IMR-90 (cell line): ENCODE data around the gene ALKAL2. TPM values are rescaled to one million over a fixed set of nuclear protein-coding genes. Genes with fewer than 3 reads are reported as not detected.

Experiments
- ATAC-seq: fragments of 200-7000 bp; cut with Tn5 transposase; 2 replicates; pipeline ENCODE4 v1.9.1; 2020; ENCODE audit warnings: low read depth, mild to moderate bottlenecking, moderate library complexity
- BruUV-seq: library from RNA; stranded (reverse); fragments of 400-500 nt; replicated peaks from 2 replicates; lab custom pipeline; 2021; lab: Mats Ljungman, UMichigan
- CTCF ChIA-PET: fragments of 300-600 bp; formaldehyde crosslinking; extraction: SDS; loops from one replicate; lab custom pipeline; 2021; ENCODE audit warnings: antibody characterized with exemption; lab: Yijun Ruan, JAX
- POLR2A ChIA-PET: fragments of 300-600 bp; sonication (Branson Sonifier 250); formaldehyde crosslinking; loops from one replicate; lab custom pipeline; 2022; ENCODE audit warnings: antibody characterized with exemption; ENCODE audit not compliant: unreplicated experiment; lab: Charles Lee
- DNase-seq: peaks from one replicate; pipeline ENCODE4 v3.0.0; 2013
- H2AFZ ChIP-seq: replicated peaks from 2 replicates; pipeline ENCODE3; 2013; ENCODE audit warnings: low read length, mild to moderate bottlenecking; ENCODE audit not compliant: poor library complexity
- H2AK5ac ChIP-seq: 2 replicates; pipeline ENCODE4 v1.6.1; 2013; ENCODE audit warnings: low read depth, low read length, inconsistent platforms
- H2AK9ac ChIP-seq: replicated peaks from 2 replicates; pipeline ENCODE3; 2013; ENCODE audit warnings: mild to moderate bottlenecking, low read depth, low read length, moderate library complexity; ENCODE audit not compliant: poor library complexity
- H2BK120ac ChIP-seq: 2 replicates; pipeline ENCODE4 v1.6.1; 2013; ENCODE audit warnings: low read depth, low read length, inconsistent platforms
- H2BK15ac ChIP-seq: 3 replicates; pipeline ENCODE4 v1.6.1; 2013; ENCODE audit warnings: low read depth, low read length, inconsistent platforms
- H2BK20ac ChIP-seq: 2 replicates; pipeline ENCODE4 v1.6.1; 2013; ENCODE audit warnings: low read depth, mild to moderate bottlenecking, inconsistent platforms, low read length, moderate library complexity
- H2BK5ac ChIP-seq: 2 replicates; pipeline ENCODE4 v1.6.1; 2013; ENCODE audit warnings: mild to moderate bottlenecking, low read depth, low read length, inconsistent platforms; ENCODE audit not compliant: poor library complexity, severe bottlenecking
- H3K14ac ChIP-seq: replicated peaks from 2 replicates; pipeline ENCODE4 v1.6.1; 2013; ENCODE audit warnings: low read depth, low read length, inconsistent platforms
- H3K18ac ChIP-seq: 2 replicates; pipeline ENCODE4 v1.6.1; 2013; ENCODE audit warnings: low read depth, low read length, control low read depth
- H3K23ac ChIP-seq: 2 replicates; pipeline ENCODE4 v1.6.1; 2013; ENCODE audit warnings: low read depth, low read length, inconsistent platforms
- H3K27ac ChIP-seq: 2 replicates; pipeline ENCODE4 v1.5.1; 2013; ENCODE audit warnings: mild to moderate bottlenecking, control low read depth, low read length; ENCODE audit not compliant: insufficient read depth
- H3K27me3 ChIP-seq: 2 replicates; pipeline ENCODE4 v1.6.1; 2013; ENCODE audit warnings: low read length; ENCODE audit not compliant: control insufficient read depth, insufficient read depth
- H3K36me3 ChIP-seq: 2 replicates; pipeline ENCODE4 v1.6.1; 2013; ENCODE audit warnings: low read length, mixed read lengths; ENCODE audit not compliant: control insufficient read depth, insufficient read depth
- H3K4ac ChIP-seq: 2 replicates; pipeline ENCODE4 v1.6.1; 2013; ENCODE audit warnings: low read depth, low read length, inconsistent platforms
- H3K4me1 ChIP-seq: 2 replicates; pipeline ENCODE4 v1.6.1; 2013; ENCODE audit warnings: low read length, mixed read lengths; ENCODE audit not compliant: control insufficient read depth, insufficient read depth
- H3K4me2 ChIP-seq: 2 replicates; pipeline ENCODE4 v1.6.1; 2013; ENCODE audit warnings: low read depth, mild to moderate bottlenecking, control low read depth, low read length, moderate library complexity
- H3K4me3 ChIP-seq: 2 replicates; pipeline ENCODE4 v1.5.1; 2013; ENCODE audit warnings: low read depth, mild to moderate bottlenecking, control low read depth, low read length, moderate library complexity; ENCODE audit not compliant: insufficient read depth
- H3K56ac ChIP-seq: 2 replicates; pipeline ENCODE4 v1.6.1; 2013; ENCODE audit warnings: low read length, inconsistent platforms; ENCODE audit not compliant: insufficient read depth; ENCODE audit errors: extremely low read depth
- H3K79me1 ChIP-seq, 2 experiments: 2 replicates each; pipeline ENCODE4 v1.6.1; 2013; ENCODE audit warnings: low read length in 2 of 2, inconsistent platforms in 1 of 2, low read depth in 1 of 2
- H3K9ac ChIP-seq: 2 replicates; pipeline ENCODE4 v1.6.1; 2013; ENCODE audit warnings: low read depth, low read length, control low read depth
- H3K9me1 ChIP-seq: 2 replicates; pipeline ENCODE4 v1.6.1; 2013; ENCODE audit warnings: low read length, inconsistent platforms; ENCODE audit not compliant: insufficient read depth
- H3K9me3 ChIP-seq: 2 replicates; pipeline ENCODE4 v1.6.1; 2013; ENCODE audit warnings: low read length; ENCODE audit not compliant: control insufficient read depth, insufficient read depth
- H4K20me1 ChIP-seq: 2 replicates; pipeline ENCODE4 v1.6.1; 2013; ENCODE audit warnings: low read length, inconsistent platforms; ENCODE audit not compliant: insufficient read depth
- H4K5ac ChIP-seq: 2 replicates; pipeline ENCODE4 v1.6.1; 2013; ENCODE audit warnings: mild to moderate bottlenecking, low read depth, low read length, control low read depth
- H4K8ac ChIP-seq, 2 experiments: 2 replicates each; pipeline ENCODE4 v1.6.1; 2013; ENCODE audit warnings: low read depth in 2 of 2, low read length in 2 of 2, control low read depth in 1 of 2, inconsistent platforms in 1 of 2
- H4K91ac ChIP-seq: 2 replicates; pipeline ENCODE4 v1.6.1; 2013; ENCODE audit warnings: low read depth, low read length, inconsistent platforms; ENCODE audit not compliant: insufficient read depth
- BHLHE40 ChIP-seq: fragments of 150-350 bp; IDR thresholded peaks from 2 replicates; pipeline ENCODE4 v1.6.1; 2016; ENCODE audit warnings: mild to moderate bottlenecking, low read depth, low read length
- CEBPB ChIP-seq: IDR thresholded peaks from 2 replicates; pipeline ENCODE4 v1.6.1; 2012; ENCODE audit warnings: low read depth, low read length, improper control_type of control experiment
- CHD1 ChIP-seq: IDR thresholded peaks from 2 replicates; pipeline ENCODE4 v1.6.1; 2012; ENCODE audit warnings: low read depth, low read length, improper control_type of control experiment
- FOS ChIP-seq: fragments of 150-350 bp; IDR thresholded peaks from 2 replicates; pipeline ENCODE4 v1.6.1; 2016; ENCODE audit warnings: low read depth, low read length
- MAZ ChIP-seq: IDR thresholded peaks from 2 replicates; pipeline ENCODE4 v1.6.1; 2012; ENCODE audit warnings: low read depth, mild to moderate bottlenecking, low read length, improper control_type of control experiment, moderate library complexity, borderline replicate concordance
- POLR2A ChIP-seq: IDR thresholded peaks from 2 replicates; pipeline ENCODE4 v1.6.1; 2012; ENCODE audit warnings: mild to moderate bottlenecking, low read depth, low read length
- RAD21 ChIP-seq: IDR thresholded peaks from 2 replicates; pipeline ENCODE4 v1.6.1; 2012; ENCODE audit warnings: low read length, improper control_type of control experiment
- RCOR1 ChIP-seq: IDR thresholded peaks from 2 replicates; pipeline ENCODE4 v1.6.1; 2012; ENCODE audit warnings: mild to moderate bottlenecking, low read length, improper control_type of control experiment; ENCODE audit not compliant: insufficient replicate concordance
- RFX5 ChIP-seq: IDR thresholded peaks from 2 replicates; pipeline ENCODE4 v1.8.0; 2012; ENCODE audit warnings: low read depth, mild to moderate bottlenecking, low read length, moderate library complexity
- SMC3 ChIP-seq: fragments of 150-350 bp; IDR thresholded peaks from 2 replicates; pipeline ENCODE4 v1.6.1; 2016; ENCODE audit warnings: low read depth, mild to moderate bottlenecking, antibody characterized with exemption, low read length, moderate library complexity
- WGBS, 2 experiments: methylation state at CpG; one replicate each; pipeline versions ENCODE4 v1.1.5 to v1.1.7; 2013; ENCODE audit warnings: missing lambda C conversion rate in 2 of 2; ENCODE audit not compliant: insufficient read length in 1 of 2; ENCODE audit errors: extremely low coverage in 2 of 2; 5-methylcytosine and 5-hydroxymethylcytosine counted together
- dilution Hi-C: fragments of 300-500 bp; cut with HindIII; formaldehyde crosslinking; loops from one replicate; pipeline ENCODE4 v1.14.3; 2018; ENCODE audit warnings: low sequenced_read_pairs; ENCODE audit not compliant: unreplicated experiment
- in situ Hi-C: fragments of 300-500 bp; cut with MboI; formaldehyde crosslinking; loops from 3 replicates; pipeline ENCODE4 v1.14.3; 2019; ENCODE audit warnings: low sequenced_read_pairs, inconsistent platforms, mixed read lengths
- intact Hi-C: fragments of 100-400 bp; cut with micrococcal nuclease; formaldehyde crosslinking; loops from 2 replicates; pipeline ENCODE4 v1.10.0; 2022
- polyA plus RNA-seq, 3 experiments: library from polyadenylated mRNA; depleted of rRNA; stranded (reverse); fragments of >200 nt; gene quantifications; 2 replicates each; pipeline ENCODE4 v1.2.3, GENCODE V29; 2012; ENCODE audit warnings: low replicate concordance in 1 of 3
- total RNA-seq: library from RNA; depleted of rRNA; stranded (reverse); fragments of >200 nt; gene quantifications from 2 replicates; pipeline ENCODE4 v1.2.3, GENCODE V29; 2012

The ALKAL2 gene
- total and polyA plus RNA-seq, 2 of the 4 experiments (the other 2 are of a cell fraction): not detected

- no CpG with 5 or more reads among the region's 6 CpGs for WGBS, 2 experiments
- Histone ChIP-seq H3K9ac (no peak overlapping the region), H2BK5ac (no peak overlapping the region), H3K4ac (no peak overlapping the region), H2BK120ac (no peak overlapping the region), H4K8ac (no peak overlapping the region), H3K27me3 (no peaks in the 10 kb centered on the region), H3K14ac (no peak overlapping the region), H2AK5ac (no peak overlapping the region), H4K91ac (no peak overlapping the region), H2BK15ac (no peak overlapping the region), H3K4me1 (no peaks in the 10 kb centered on the region), H4K5ac (no peak overlapping the region), H3K79me1 (peaks cover 26 to 49% of the 10 kb centered on the region in 2 experiments), H2AFZ (no peak overlapping the region), H3K9me3 (no peaks in the 10 kb centered on the region), H4K20me1 (peaks cover 61% of the 10 kb centered on the region), H3K4me2 (no peak overlapping the region), H3K18ac (no peak overlapping the region), H3K56ac (no peak overlapping the region), H3K4me3 (no peak overlapping the region), H2AK9ac (no peak overlapping the region), H3K36me3 (peaks cover 24% of the 10 kb centered on the region), H3K9me1 (peaks cover 4% of the 10 kb centered on the region), H3K27ac (no peak overlapping the region), H3K23ac (no peak overlapping the region), H2BK20ac (no peak overlapping the region)
- in situ Hi-C loops (no loop called here), intact Hi-C loops (no loop called here), dilution Hi-C loops (no loop called here)
- TF ChIP-seq POLR2A: no peak
- TF ChIP-seq SMC3: no peak
- TF ChIP-seq RCOR1: no peak
- TF ChIP-seq MAZ: no peak
- no peak for TF ChIP-seq RFX5
- no peak for TF ChIP-seq CEBPB
- TF ChIP-seq CHD1: no peak
- TF ChIP-seq FOS: no peak
- TF ChIP-seq RAD21: no peak
- TF ChIP-seq BHLHE40: no peak
- ATAC-seq (no peak), DNase-seq (no peak)
- POLR2A ChIA-PET: no interaction called here
- CTCF ChIA-PET: interaction anchor here (1.0 to 1.1 kb wide), 2 partner anchors 9 to 13 kb away, joined by 3 to 5 read pairs; no protein-coding TSS in a partner anchor
- no TSS peak for BruUV-seq
Observed at GRCh38 chr2:273333-273732, 14.6 kb downstream of the ALKAL2 start.
